T-helper 2 cell treated with Interferon-gamma antibody and Interleukin-4, amounts not matched to agents 5 μg/mL and 100 μg/mL, for 36 hours (primary cell): ENCODE data around the gene RAB9A.
A peak's percentile ranks its signal among the peaks of the same experiment; 100 is the strongest.
"Not testable (repeated sequence)": the region's sequence is repeated elsewhere in the genome, so short reads cannot be mapped to it uniquely, and the experiment has no call there.

Source experiments
- DNase-seq: peaks from one replicate; pipeline ENCODE4 v3.0.0; 2021; ENCODE audit warnings: low spot score
- H3K27ac Mint-ChIP-seq: one replicate; pipeline ENCODE4 v1.8.0; 2021; ENCODE audit warnings: mild to moderate bottlenecking, mixed read lengths
- H3K27me3 Mint-ChIP-seq: one replicate; pipeline ENCODE4 v1.8.0; 2021; ENCODE audit warnings: low read depth, mixed read lengths
- H3K36me3 Mint-ChIP-seq: one replicate; pipeline ENCODE4 v1.8.0; 2021; ENCODE audit warnings: low read depth, mixed read lengths
- H3K4me1 Mint-ChIP-seq: one replicate; pipeline ENCODE4 v1.8.0; 2021; ENCODE audit warnings: low read depth, mixed read lengths
- H3K4me3 Mint-ChIP-seq: one replicate; pipeline ENCODE4 v1.8.0; 2022; ENCODE audit warnings: mild to moderate bottlenecking, moderate library complexity, mixed read lengths
- H3K9me3 Mint-ChIP-seq: one replicate; pipeline ENCODE4 v1.8.0; 2021; ENCODE audit warnings: mixed read lengths

RAB9A gene, protein sequence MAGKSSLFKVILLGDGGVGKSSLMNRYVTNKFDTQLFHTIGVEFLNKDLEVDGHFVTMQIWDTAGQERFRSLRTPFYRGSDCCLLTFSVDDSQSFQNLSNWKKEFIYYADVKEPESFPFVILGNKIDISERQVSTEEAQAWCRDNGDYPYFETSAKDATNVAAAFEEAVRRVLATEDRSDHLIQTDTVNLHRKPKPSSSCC

DNA sequence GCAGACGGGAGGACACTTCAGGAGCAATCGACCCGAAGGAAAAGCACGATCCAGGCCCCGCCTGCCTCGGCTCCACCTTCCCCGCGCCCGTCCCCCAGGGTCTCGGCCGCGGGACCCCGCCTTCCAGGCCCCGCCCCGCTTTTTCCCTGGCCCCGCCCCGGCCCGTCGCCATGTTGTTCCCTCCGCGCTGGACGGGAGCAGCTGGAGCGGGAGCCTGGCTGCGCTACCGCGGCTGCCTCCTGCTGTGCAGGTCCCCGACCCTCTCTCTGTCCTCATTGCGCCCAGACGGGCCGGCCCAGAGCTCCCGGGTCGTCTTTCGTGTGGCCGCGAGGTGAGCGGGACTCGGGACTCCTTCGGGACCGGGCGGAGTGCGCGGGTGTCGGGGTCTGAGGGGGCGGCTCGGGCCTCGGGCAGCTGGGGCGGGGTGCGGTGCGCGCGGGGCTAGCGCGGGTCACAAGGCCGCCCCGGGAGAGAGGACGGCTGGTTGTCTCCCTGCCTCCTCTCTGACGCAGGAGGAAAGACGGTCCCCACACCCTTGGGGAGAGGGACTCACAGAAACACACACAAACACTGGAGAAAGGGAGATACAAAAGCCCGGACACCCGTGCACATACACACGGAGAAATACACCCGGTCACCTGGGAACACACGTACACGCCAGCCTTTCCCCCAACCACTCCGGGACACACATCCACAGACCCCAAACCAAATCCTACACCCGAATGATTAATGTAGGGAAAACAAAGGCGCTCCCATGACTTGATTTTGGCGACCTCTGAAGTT lies at the start of gene RAB9A:
Gene RAB9A (plus strand): TSS at position 171 of the 783 bp plus-strand sequence. CDS start 19,619 bp downstream, outside the sequence.
- peak; percentile 78 for DNase-seq
- H3K27ac Mint-ChIP-seq: peak within 1 kb of the TSS; percentile 95

DNA sequence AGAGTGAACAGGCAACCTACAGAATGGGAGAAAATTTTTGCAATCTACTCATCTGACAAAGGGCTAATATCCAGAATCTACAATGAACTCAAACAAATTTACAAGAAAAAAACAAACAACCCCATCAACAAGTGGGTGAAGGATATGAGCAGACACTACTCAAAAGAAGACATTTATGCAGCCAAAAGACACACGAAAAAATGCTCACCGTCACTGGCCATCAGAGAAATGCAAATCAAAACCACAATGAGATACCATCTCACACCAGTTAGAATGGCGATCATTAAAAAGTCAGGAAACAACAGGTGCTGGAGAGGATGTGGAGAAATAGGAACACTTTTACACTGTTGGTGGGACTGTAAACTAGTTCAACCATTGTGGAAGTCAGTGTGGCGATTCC lies 47.2 kb upstream of the RAB9A start:
- not testable (repeated sequence) for H3K36me3 Mint-ChIP-seq, H3K4me1 Mint-ChIP-seq, H3K27ac Mint-ChIP-seq, DNase-seq, H3K4me3 Mint-ChIP-seq, H3K9me3 Mint-ChIP-seq, H3K27me3 Mint-ChIP-seq

More for the DNA sequence above, at the start of gene RAB9A:
- Mint-ChIP-seq H3K4me3 (peak within 1 kb of the TSS; percentile 87), H3K27me3 (no peaks in the 10 kb centered on the region), H3K4me1 (peaks cover 26% of the 10 kb centered on the region), H3K36me3 (peaks cover 5% of the 10 kb centered on the region), H3K9me3 (no peaks in the 10 kb centered on the region)

DNA sequence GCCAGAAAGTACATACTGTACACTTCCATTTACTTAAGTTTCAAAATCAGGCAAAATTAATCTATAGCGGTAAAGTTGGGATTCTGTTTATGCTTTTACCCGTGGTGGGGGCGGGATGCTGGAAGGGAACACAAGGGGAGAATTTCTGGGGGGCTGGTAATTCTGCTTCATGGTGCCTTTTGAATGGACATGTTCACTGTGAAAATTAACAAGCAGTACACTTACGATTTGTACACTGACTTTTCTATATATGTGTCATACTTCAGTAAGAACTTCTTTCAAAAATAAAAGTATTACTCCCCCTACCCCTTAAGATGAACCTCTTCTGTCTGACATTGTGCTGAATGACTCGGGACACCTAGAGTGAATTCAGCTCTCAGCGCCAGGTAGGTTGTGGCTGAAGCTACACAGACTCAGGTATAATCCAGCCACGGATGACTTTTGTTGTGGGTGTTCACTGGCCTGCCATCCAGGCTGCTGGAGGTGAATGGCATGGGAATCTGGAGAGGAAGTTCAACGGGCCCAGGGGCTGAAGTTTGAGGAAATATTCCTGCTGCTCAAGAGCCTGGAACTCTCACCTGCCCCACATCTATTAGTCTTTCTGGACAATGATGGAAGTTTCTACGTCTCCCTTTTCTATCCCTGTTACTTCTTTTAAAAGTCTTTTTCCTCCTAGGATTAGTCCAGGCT lies 43.3 kb upstream of the RAB9A start:
- DNase-seq: no peak
- Mint-ChIP-seq H3K4me1 (peaks cover 5% of the 10 kb centered on the region), H3K27ac (no peak overlapping the region), H3K36me3 (no peaks in the 10 kb centered on the region), H3K27me3 (no peaks in the 10 kb centered on the region), H3K4me3 (no peak overlapping the region), H3K9me3 (no peaks in the 10 kb centered on the region)

DNA sequence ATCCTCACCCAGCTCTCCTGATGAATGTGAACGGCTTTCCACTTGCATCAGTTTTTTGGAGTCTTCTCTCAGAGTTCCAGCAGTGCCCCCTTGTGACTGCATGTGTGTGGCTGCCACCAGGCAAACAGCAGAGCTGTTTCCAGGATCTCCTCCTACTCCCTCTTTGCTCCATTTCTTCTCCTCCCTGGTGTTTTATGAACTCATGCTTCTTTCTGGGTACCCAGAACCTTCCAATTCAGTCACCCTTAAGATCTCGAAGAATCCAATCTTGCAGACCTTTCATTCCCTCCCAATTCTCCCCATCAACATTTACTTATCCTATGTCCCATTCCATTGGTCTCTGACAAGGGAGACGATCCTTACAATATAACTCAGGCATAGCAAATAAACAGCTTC lies 42.8 kb upstream of the RAB9A start:
- H3K27me3 Mint-ChIP-seq: no peaks in the 10 kb centered on the region
- DNase-seq: peak; percentile 21
- H3K9me3 Mint-ChIP-seq: no peaks in the 10 kb centered on the region
- no peaks in the 10 kb centered on the region for H3K36me3 Mint-ChIP-seq
- no peak overlapping the region for H3K27ac Mint-ChIP-seq
- H3K4me1 Mint-ChIP-seq: peaks cover 5% of the 10 kb centered on the region
- H3K4me3 Mint-ChIP-seq: no peak overlapping the region

DNA sequence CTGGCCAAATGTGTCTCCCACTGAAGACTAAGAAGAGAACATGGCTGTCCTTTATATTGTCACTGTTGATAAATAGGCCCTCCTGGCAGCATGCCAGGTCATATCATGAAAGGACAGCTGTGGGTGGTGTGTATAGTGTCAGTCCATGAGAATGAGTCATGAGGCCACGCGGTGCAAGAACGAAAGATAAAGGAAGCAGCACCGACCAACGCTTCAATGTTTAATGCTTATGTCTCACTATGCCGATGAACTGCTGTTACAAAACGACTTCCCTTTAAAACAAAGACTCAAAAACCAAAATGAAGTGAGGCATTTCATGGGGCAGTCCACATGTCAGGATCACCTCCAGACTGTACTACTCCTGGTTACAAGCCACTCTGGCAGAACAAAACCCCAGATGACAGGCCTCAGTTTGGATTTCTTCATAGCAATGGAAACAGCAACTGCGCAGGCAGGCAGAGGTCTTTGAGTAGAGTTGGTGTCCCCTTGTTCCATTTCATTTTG lies 41.2 kb upstream of the RAB9A start:
- Mint-ChIP-seq H3K4me3 (peak overlapping the region; percentile 32), H3K36me3 (no peaks in the 10 kb centered on the region), H3K27me3 (no peaks in the 10 kb centered on the region), H3K27ac (peak overlapping the region; percentile 60), H3K4me1 (peaks cover 10% of the 10 kb centered on the region), H3K9me3 (no peaks in the 10 kb centered on the region)
- peak; percentile 70 for DNase-seq

DNA sequence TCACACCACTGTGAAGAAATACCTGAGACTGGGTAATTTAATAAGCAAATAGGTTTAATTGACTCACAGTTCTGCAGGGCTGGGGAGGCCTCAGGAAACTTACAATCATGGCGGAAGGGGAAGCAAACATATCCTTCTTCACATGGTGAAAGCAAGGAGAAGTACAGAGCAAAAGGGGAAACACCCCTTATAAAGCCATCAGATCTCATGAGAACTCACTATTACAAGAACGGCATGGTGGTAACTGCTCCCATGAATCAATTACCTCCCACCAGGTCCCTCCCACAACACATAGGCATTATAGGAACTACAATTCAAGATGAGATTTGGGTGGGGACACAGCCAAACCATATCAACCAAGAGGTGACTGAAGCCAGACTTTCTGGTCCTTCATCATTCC lies 40.6 kb upstream of the RAB9A start:
- not testable (repeated sequence) for H3K36me3 Mint-ChIP-seq, H3K9me3 Mint-ChIP-seq, H3K4me3 Mint-ChIP-seq, H3K27me3 Mint-ChIP-seq, DNase-seq
- Mint-ChIP-seq H3K27ac (peak overlapping the region; percentile 60), H3K4me1 (peaks cover 10% of the 10 kb centered on the region)

DNA sequence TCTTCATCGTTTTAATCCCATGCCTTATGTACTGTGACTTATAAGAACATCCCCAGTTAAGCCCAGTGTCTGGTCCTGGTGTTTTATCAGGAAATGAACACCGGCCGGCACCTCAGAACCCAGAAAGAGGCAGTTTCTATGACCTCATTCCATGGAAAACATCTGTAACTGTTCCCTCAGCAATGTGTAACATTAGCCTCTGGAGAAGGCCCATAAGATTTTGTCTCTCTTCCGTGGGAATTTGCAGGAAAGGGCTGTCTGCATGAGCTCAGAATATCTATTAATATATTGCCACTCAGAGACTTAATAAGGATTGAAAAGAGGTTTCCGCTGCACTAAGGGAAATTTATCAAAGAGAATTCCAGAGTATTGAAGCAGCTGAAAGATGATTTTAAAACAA lies 39.1 kb upstream of the RAB9A start:
- Mint-ChIP-seq H3K9me3 (no peaks in the 10 kb centered on the region), H3K27ac (no peak overlapping the region), H3K4me3 (no peak overlapping the region), H3K36me3 (peaks cover 2% of the 10 kb centered on the region), H3K4me1 (peaks cover 17% of the 10 kb centered on the region), H3K27me3 (no peaks in the 10 kb centered on the region)
- no peak for DNase-seq

DNA sequence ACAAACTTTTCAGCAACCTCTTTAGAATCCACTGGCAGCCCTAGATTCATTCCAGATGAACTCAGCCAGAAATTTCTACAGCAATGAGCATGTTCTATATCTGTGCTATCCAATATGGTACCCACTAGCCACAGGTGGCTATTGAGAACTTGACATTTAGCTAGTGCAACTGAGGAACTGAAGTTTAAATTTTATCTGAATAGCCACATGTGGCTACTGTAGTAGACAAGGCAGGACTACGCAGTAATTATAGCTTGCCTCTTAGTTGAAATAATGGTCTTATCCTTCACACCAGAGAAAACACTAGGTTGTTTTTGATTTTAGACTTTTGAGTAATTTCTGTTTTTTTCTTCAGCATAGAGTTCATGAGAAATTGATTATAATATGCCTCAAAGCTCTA lies 38.6 kb upstream of the RAB9A start:
- H3K4me3 Mint-ChIP-seq: no peak overlapping the region
- H3K36me3 Mint-ChIP-seq: peaks cover 7% of the 10 kb centered on the region
- no peak overlapping the region for H3K27ac Mint-ChIP-seq
- no peaks in the 10 kb centered on the region for H3K9me3 Mint-ChIP-seq
- no peak for DNase-seq
- no peaks in the 10 kb centered on the region for H3K27me3 Mint-ChIP-seq
- H3K4me1 Mint-ChIP-seq: peaks cover 21% of the 10 kb centered on the region

DNA sequence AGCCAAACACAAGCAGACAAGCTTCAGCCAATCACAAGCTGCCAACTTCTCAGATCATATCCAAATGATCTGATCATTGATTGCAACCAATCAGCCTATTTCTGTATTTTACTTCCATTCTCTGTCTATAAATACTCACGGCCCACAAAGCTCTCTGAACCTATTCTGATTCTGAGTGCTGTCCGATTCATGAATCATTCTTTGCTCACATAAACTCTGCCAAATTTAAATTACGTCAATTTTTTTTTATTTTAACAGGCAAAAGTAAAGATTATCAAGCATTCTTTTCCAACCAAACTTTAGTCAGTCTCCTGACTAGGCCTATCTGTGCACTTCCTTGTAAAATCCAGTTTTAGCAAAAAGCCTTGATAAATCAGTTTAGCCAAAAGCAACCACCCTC lies 37.8 kb upstream of the RAB9A start:
- Mint-ChIP-seq H3K27me3 (no peaks in the 10 kb centered on the region), H3K4me1 (peaks cover 21% of the 10 kb centered on the region), H3K27ac (no peak overlapping the region), H3K9me3 (no peaks in the 10 kb centered on the region), H3K36me3 (peaks cover 11% of the 10 kb centered on the region), H3K4me3 (no peak overlapping the region)
- DNase-seq: no peak

- Mint-ChIP-seq H3K36me3 (peaks cover 17% of the 10 kb centered on the region), H3K4me1 (peaks cover 21% of the 10 kb centered on the region), H3K9me3 (no peaks in the 10 kb centered on the region), H3K27ac (peak overlapping the region; percentile 73), H3K4me3 (peak overlapping the region; percentile 88), H3K27me3 (no peaks in the 10 kb centered on the region)
- no peak for DNase-seq
Measured at GRCh38 chrX:13652287-13652793, 36.6 kb upstream of the RAB9A start.

GRCh38 chrX:13652850-13653693 lies 35.9 kb upstream of the RAB9A start, which contains the start of gene TCEANC:
TCEANC (plus strand) TSS chrX:13653141; CDS start chrX:13662509, 9,368 bp downstream.
- Mint-ChIP-seq H3K9me3 (no peaks in the 10 kb centered on the region), H3K4me3 (peak within 1 kb of the TSS; percentile 88), H3K36me3 (peaks cover 21% of the 10 kb centered on the region), H3K27ac (peak within 1 kb of the TSS; percentile 95), H3K4me1 (peaks cover 20% of the 10 kb centered on the region), H3K27me3 (no peaks in the 10 kb centered on the region)
- peak; percentile 93 for DNase-seq

DNA sequence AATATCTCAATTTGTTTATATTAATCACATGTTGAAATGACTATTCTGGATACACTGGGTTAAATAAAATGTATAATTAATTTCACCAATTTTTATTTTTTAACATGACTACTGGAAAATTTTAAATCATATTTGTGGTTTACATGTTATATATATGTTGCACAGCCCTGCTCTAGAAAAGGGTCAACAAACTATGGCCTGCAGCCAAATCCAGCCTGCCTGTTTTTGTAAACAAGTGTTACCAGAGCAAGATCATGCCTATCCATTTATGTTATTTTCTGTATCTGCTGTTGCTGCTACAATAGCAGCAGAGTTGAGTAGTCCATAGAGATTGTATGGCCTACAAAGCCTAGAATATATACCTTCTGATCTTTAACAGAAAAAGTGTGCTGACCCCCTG lies 34.8 kb upstream of the RAB9A start:
- peaks cover 26% of the 10 kb centered on the region for H3K4me1 Mint-ChIP-seq
- H3K4me3 Mint-ChIP-seq: peak overlapping the region; percentile 88
- no peak for DNase-seq
- H3K36me3 Mint-ChIP-seq: peaks cover 25% of the 10 kb centered on the region
- H3K27me3 Mint-ChIP-seq: no peaks in the 10 kb centered on the region
- H3K27ac Mint-ChIP-seq: no peak overlapping the region
- no peaks in the 10 kb centered on the region for H3K9me3 Mint-ChIP-seq

DNA sequence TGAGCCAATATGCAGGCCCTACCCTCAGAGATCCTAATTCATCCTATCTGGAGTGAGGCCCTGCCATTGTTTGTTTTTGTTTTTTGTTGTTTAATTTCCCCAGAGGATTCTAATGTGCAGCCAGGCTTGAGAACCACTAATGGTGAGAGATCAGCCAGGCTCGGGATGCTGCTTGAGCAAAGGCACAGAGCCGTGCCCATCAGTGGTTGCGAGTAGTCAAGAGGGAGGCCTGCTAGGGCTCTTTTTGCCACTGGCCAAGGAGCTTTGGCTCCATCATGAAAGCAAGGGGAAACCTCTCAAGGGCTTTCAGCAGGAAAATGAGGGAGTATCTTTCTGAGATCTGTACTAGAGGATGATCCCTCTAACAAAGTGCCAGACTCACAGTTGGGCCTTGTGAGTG lies 33.3 kb upstream of the RAB9A start:
- no peaks in the 10 kb centered on the region for H3K27me3 Mint-ChIP-seq
- peaks cover 30% of the 10 kb centered on the region for H3K36me3 Mint-ChIP-seq
- peaks cover 26% of the 10 kb centered on the region for H3K4me1 Mint-ChIP-seq
- H3K27ac Mint-ChIP-seq: no peak overlapping the region
- no peak overlapping the region for H3K4me3 Mint-ChIP-seq
- DNase-seq: no peak
- H3K9me3 Mint-ChIP-seq: no peaks in the 10 kb centered on the region
